GM15510 (cell line): ENCODE data around the gene ATXN1.

Experiments used
- POLR2A ChIP-seq: IDR thresholded peaks from 3 replicates; pipeline ENCODE4 v1.6.1; 2011; ENCODE audit warnings: borderline replicate concordance; ENCODE audit not compliant: insufficient read length; ENCODE audit errors: extremely low read depth

ATXN1 gene

GRCh38 chr6:16706911-16707783, 54.1 kb downstream of the ATXN1 start:
- TF ChIP-seq POLR2A: no peak

- TF ChIP-seq POLR2A: no peak
These were observed 55.2 kb downstream of the ATXN1 start for GRCh38 chr6:16706029-16706428.

DNA sequence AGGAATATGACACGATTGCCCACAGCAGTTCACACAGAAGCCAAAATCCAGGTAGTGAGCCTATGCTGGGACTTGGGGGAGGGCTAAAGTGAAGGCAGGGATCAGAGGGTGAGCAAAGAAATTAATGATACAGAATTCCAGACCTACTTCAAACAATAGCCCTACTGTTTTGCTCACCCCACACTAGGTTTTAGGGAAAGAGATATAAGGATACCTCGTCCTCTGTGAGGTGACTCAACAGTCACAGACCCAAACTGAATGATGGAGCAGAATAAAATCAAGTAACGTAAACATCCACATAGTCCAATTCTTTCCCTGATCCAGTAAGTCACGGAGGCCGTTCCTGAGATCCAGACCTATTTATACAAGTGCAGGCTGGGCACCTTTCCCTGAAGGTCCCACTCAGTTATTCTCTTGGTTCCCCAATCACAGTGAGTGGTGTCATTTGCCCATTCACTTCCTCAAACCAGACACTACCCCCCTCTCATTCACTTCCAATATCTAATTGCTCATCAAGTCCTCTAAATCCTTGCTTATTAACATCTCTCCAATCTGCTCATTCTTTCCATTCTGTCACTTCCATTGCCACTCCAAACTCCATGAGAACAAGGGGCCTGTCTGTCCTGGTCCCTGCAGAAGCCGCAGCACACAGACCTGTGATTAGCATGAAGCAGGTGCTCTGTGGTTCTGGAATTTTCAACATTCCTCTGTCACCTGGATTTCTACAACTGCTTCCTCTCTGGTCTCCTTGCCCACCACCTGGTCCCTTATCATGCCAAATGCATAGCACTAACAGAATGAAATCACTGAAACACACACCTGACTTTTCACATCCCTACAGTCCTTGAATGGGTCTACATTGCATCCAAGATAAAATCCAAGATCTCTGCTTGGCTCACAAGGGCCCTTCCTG, 55.9 kb downstream of the ATXN1 start:
- no peak for TF ChIP-seq POLR2A

- TF ChIP-seq POLR2A: no peak
These were observed 56.7 kb downstream of the ATXN1 start for GRCh38 chr6:16704401-16705045.

GRCh38 chr6:16700916-16701234, 60.4 kb downstream of the ATXN1 start:
- TF ChIP-seq POLR2A: no peak

GRCh38 chr6:16700202-16700915, 60.9 kb downstream of the ATXN1 start:
- no peak for TF ChIP-seq POLR2A

GRCh38 chr6:16698997-16699868, 62.0 kb downstream of the ATXN1 start:
- no peak for TF ChIP-seq POLR2A

DNA sequence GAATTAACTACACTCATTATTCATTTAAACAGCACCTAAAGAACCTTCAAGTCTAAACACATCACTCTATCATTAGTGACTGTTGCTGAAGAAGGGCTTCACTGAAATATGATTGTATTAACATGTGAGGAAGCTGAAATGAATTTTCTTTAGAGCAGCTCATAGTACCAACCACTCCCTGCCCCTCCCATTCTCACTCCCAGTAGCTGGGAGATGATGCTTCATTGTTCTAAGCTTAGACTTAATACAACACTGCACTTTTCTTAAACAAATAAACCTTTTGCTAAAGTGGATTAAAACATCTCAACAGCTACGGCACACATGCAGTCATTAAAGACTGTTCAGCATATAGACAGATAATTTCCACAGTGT, 63.1 kb downstream of the ATXN1 start:
- TF ChIP-seq POLR2A: no peak

GRCh38 chr6:16697437-16698161, 63.7 kb downstream of the ATXN1 start:
- TF ChIP-seq POLR2A: no peak

GRCh38 chr6:16696496-16696895, 64.8 kb downstream of the ATXN1 start:
- TF ChIP-seq POLR2A: no peak

GRCh38 chr6:16694781-16695578, 66.3 kb downstream of the ATXN1 start:
- no peak for TF ChIP-seq POLR2A

GRCh38 chr6:16691324-16691723, 69.9 kb downstream of the ATXN1 start:
- TF ChIP-seq POLR2A: no peak

DNA sequence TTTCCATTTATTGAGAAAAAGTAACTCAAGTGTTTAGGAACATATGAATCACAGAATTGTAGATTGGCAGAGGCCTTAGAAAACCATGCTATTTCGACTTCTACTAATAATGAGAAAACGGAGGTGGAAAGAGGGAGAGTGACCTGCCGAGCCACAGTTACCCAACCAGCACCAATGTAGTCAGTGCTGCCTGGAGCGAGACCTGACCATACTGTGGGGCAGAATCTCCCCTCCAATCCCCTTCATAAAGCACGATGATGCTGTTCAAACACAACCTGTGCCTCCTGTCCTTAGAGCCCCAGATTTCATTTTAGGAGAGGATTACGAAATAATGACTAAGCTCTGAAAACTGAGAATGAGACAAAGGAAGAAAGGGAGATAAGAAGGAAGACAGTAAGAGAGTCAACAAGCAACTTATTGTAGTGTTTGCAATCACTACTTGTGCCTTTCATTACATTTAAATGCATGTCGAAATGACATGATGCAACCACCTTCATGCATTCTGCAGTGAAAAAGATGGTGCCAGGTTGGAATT, 70.6 kb downstream of the ATXN1 start:
- TF ChIP-seq POLR2A: no peak
